GM18505 (cell line): Measurements from ENCODE around the gene COX19.
A peak's percentile ranks its signal among the peaks of the same experiment; 100 is the strongest.

Experiments used
- ATAC-seq: cut with Tn5 transposase; IDR thresholded peaks from one replicate; pipeline ENCODE4 v1.9.1; 2021; ENCODE audit not compliant: unreplicated experiment
- POLR2A ChIP-seq: IDR thresholded peaks from 4 replicates; pipeline ENCODE4 v1.6.1; 2011; ENCODE audit warnings: borderline replicate concordance; ENCODE audit not compliant: insufficient read depth, insufficient read length; ENCODE audit errors: extremely low read depth

Gene COX19, protein sequence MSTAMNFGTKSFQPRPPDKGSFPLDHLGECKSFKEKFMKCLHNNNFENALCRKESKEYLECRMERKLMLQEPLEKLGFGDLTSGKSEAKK

DNA sequence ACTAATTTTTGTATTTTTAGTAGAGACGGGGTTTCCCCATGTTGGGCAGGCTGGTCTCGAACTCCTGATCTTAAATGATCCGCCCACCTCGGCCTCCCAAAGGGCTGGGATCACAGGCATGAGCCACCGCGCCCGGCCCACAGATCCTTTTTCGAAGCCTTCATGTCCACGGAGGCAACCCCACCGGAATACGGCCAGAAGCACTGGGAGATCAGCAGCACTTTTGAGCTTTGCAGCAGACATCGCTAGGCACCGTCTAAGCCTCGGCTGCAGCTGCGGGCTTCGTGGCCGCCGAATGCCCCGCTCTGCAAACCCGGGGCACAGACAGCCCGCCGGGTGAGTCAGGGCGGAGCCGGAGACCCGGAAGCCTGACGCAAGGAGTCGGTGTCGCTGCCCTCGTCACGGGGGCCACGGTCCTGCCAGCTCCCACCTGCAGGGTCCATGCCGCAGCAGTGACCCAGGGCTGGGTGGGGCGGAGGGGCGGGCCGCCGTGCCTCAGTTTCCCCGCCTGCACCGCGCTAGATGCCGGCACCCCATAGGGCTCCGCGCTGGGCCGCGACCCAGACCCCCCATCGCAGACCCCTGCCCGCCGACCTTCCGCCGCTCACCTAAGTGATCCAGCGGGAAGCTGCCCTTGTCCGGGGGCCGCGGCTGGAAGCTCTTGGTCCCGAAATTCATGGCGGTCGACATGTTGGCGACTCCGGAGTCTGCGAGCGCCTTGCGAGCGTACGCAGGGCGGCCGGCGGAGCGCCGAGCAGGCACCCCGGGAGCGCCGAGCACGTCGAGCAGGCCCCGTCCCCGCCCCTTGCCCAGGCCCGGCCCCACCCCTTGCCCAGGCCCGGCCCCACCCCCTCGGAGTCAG lies at the start of gene COX19:
TSS of gene COX19 (minus strand) at position 730 of the 862 bp plus-strand sequence. CDS start at position 690, 40 bp downstream.
- ATAC-seq = peak; percentile 76

DNA sequence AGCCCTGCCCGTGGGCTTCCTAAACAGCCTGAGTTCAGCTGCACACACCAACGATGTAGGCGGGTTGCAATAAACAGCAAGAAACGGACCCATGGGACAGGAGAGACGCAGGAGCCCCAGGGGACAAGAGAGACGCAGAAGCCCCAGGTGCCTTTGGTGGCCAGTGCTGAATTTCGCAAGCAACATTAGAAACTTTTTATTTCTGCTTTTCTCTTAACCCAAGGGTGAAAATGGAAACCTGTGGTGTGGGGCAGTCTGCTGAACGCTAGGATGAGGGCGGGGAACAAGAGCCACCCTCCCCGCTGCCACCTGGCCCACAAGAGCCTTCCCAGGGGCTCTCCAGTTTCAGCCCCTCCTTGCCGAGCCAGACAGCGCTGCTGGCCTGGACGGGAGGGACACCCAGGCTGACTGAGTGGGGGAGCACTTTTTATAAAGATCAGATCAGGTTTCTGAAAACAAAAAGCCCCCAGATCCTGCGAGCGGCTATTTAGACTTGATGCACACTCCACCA lies 49.0 kb upstream of the COX19 start:
- peak; percentile 38 for ATAC-seq
- no peak for TF ChIP-seq POLR2A

More for the DNA sequence above, at the start of gene COX19:
- peak; percentile 82 for TF ChIP-seq POLR2A

DNA sequence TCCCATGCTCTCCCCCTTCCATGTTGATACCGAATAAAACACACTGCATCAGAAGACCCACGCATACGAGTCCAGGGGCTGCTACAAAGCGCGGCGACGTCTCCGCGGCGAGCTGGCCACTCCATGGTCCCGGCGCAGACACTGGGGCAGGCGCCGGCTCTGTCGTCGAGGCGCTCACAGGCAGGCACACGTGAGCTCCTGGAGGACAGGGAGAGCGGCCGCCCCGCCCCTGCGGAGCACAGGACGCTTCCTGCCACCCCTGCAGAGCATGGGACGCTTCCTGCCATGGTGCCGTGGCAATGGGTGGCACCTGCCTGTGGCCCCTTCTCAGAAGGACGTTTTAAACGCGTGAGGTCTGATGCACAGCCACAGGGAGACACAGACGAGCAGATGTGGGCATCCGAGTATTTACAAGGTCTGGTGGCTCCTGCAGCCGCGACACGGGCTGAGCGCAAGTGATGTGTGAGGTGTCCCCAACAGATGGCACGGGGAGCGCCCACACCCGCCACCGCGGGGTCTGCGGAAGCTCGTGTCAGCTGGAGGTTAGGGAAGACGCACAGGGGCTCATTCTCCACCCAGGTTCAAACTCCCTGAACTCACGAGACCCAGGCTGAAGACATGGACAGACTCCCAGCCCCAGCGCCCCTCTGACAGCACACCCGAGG lies 47.6 kb upstream of the COX19 start:
- ATAC-seq = no peak
- TF ChIP-seq POLR2A = no peak

DNA sequence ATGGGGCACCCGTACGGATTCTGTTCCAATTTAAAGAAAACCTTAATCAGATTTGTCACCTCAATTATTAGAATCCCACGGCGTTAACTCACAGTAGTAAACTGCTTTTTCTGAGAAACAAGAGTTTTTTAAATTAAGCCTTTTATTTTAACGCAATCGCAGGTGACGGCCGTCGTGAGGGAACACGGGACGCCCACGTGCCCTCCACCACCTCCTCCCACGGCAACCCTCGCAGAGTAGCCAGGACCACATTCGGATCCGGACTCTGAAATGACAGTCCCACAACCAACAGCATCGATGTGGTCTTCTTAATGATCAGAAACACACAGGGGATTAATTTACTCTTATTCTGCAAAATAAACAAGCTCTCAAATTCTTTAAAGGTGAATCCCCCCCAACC lies 47.0 kb upstream of the COX19 start:
- TF ChIP-seq POLR2A = no peak
- ATAC-seq = no peak

DNA sequence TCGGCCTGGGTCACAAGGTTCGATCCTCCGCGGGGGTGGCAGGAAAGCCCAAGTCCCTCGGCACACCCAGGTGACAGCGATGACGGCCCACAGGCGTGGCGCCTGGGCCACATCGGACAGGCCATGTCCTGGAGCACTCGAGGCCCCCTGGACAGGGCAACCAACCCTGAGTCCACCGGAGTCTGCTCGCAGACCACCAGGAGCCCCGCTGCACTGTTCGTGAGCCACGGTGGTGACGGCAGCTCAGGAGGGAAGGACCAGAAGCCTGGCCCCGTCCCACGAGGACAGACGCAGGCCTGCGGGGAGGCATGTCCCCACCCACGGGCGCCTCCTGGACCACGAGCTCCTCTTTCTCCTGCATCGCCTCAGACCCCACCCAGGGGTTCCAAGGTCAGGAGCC lies 46.6 kb upstream of the COX19 start:
- TF ChIP-seq POLR2A = no peak
- no peak for ATAC-seq

DNA sequence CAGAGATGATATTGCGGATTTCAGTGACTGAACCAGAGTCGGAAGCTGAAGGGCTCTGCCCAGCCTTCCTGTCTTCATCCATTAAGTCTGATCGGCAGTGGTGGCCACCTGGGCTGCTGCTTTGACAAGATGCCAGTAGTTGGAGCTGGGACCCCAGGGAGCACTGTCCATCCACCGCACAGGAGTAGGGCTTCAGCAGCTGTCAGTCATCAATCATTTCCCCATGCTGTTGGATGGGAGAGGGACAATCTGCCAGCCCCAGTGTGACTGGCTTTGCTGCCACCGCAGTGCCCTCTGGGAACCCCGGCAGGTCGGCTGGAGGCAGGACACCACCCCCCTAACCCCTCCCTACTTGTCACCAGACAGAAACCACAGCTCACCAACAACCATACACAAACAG lies 46.0 kb upstream of the COX19 start:
- TF ChIP-seq POLR2A = no peak
- no peak for ATAC-seq

DNA sequence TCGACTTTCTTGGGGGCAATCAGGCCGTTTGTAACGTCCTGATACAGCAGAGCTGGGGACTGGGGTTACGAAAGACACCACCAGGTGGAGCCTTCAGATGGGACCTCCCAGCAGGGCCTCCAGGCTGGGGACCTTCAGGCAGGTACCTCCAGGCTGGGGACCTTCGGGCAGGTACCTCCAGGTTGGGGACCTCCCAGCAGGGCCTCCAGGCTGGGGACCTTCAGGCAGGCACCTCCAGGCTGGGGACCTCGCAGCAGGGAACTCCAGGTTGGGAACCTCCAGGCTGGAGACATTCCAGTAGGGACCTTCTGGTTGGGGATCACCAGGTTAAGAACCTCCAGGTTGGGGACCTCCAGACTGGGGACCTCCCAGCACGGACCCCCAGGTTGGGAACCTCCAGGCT lies 45.5 kb upstream of the COX19 start:
- no peak for ATAC-seq
- TF ChIP-seq POLR2A = no peak

DNA sequence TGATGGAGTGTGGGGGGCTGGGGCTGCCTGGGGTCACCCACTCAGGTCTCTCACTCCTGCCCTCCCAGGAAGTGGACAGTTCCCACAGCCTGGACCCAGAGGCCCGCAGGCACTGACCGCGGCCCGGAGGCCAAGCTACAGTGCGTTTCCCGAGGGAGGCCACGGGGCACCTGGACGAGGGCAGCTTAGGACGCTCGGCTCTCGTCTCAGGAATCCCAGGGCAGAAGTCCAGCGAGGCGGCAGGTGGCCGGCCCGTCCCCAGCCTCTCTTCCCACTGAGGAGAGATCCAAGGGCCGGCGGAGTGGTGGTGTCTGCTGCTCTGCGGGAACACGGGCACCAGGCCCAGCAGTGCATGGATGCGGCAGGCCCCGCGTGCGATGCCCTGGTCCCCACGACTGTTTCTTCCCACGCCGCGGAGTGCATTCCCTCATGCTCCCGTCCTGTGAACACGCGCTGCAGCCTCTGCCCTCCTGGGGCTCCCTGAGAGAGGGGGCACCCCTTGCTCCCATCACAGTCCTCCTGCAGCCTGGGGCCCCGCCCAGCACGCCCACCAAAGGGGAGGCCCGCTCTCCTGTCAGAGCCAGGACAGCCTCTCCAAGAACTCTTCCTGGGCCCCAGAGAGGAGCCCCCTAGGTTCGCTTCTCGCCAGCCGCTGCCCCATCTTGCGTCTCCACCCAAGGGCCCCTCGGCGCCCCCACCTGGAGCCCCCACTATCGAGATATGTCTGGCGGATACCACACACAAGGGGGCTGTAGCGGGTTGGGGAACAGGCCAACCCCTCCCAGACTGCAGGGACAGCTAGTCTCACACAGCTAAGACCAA lies 44.7 kb upstream of the COX19 start:
- ATAC-seq = no peak
- TF ChIP-seq POLR2A = no peak

DNA sequence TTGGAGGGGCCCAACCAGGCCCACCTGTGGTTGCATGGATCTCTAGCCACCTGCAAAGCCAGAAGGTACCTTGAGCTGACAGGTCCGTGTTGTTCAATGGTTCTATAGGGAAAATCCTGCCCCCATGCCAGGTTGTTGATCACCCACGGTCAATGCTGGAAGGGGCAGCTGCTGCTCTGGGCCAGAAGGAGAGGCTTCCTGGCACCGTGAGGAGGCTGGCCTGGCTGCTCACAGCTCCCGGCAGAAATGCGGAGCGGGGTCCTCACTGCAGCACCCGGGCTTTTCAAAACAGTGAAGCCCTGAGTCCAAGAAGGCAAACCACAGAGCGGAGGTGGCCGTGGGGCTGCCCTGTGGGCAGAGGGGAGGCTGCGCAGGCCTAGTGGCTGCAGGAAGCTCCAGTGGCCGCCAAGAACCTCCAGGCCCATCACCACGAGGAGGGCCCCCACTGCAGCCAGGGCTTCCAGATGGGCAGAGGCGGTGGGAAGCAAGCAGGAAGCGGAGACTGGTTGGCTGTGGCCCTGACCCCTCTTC lies 44.0 kb upstream of the COX19 start:
- TF ChIP-seq POLR2A = no peak
- ATAC-seq = no peak

DNA sequence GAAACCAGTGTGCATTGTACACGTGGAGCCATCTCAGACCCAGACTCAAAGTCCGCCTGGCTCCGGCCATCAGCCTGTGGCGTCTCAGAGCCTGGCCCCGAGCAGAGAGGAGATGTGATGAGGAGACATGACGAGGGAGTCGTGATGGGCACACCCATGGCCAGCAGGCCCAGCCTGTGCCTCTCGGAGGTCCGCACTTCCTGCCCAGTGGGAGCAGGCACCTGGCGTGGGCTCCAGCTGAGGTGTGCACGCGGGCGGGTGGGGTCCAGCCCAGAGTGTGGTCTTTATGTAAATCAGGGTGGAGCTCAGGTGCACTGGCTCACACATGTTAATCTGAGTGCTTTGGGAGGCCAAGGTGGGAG lies 43.0 kb upstream of the COX19 start:
- no peak for TF ChIP-seq POLR2A
- ATAC-seq = no peak

DNA sequence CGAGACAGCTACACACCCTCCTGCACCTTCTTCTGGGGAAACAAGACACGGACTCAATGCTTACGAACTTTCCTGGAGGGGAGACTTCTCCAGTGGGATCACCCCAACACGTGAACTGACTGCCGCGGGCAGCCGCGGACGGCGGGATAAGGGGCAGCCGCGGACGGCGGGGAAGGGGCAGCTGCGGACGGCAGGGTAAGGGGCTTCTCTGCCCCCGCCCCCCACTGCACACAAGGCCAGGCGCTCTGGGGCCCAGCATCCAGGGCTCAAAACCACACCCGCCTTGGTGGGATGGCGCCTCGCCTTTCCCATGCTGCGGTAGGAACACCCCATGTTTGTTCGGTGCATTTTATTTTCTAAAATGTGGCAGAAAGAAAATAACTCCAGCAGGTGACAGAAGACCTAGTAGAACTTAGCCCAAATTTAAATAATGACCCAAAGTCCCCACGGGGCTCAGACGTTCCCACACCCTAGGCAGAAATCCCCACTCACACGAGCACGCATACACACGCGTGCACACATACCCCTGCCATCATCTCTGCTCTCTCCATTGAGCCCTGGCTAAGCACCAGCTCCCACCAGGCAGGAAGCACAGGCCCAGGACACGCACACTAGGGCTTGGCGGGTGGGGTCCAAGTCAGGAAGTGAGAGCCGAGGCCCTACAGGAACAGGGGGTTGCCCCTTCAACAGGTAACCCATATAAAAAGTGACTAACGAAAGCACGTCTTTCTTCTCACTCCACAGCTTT lies 42.4 kb upstream of the COX19 start:
- TF ChIP-seq POLR2A = no peak
- ATAC-seq = no peak

DNA sequence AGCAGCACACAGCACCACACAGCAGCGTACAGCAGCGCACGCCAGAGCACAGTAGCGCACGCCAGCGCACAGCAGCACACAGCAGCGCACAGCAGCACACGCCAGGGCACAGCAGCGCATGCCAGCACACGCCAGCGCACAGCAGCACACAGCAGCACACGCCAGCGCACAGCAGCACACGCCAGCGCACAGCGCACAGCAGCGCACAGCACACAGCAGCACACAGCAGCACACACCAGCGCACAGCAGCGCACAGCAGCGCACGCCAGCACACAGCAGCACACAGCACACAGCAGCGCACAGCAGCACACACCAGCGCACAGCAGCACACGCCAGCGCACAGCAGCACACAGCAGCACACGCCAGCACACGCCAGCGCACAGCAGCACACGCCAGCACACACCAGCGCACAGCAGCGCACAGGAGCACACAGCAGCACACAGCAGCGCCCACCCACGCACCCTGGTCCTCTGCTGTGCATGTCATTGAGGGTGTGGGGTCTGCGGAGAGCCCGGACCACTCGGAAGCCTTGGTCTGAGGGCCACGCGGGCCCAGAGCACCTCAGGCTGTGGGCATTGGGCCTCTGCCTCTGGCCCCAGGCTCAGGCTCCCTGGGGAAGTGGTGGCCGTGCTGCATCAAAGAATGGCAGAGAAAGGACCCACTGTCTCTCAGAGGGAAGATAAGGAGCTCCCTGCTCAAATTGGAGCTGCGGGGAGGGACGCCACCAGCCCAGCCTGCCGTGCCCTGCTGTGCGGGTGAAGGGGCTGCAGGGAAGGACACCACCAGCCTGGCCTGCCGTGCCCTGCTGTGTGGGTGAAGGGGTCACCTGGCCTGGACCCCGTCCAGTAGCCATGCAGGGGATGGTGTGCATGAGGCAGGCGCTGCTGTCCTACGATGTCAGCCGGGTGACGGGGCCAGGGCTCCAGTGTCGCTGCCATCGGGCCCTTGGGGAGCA lies 41.5 kb upstream of the COX19 start:
- TF ChIP-seq POLR2A = no peak
- ATAC-seq = no peak
